GM19468 (cell line): Measurements from ENCODE around the gene ANXA11.

Experiments used
- ATAC-seq: cut with Tn5 transposase; IDR thresholded peaks from one replicate; pipeline ENCODE4 v1.9.1; 2021; ENCODE audit warnings: mild to moderate bottlenecking, moderate library complexity, moderate number of reproducible peaks; ENCODE audit not compliant: unreplicated experiment; ENCODE audit errors: extremely low read depth

The ANXA11 gene

DNA sequence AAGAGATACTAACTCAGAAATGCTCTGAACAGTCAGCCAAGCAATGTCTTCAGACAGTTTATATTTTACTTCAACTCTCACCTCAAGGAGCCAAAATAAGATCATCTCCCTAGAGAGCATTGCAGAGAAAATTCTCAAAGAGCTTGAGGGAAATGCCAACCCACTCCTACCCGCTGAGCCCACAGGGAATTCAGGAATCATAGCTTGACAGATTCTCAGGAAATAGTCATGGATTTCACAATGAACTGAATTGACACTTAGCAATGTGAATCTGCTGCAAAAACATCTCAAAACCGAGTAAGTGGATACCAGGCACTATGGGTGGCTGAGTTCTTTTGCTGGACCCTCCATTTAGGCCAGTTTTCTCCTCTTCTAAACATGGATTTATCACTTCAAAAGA lies 82.6 kb downstream of the ANXA11 start:
- ATAC-seq = no peak

DNA sequence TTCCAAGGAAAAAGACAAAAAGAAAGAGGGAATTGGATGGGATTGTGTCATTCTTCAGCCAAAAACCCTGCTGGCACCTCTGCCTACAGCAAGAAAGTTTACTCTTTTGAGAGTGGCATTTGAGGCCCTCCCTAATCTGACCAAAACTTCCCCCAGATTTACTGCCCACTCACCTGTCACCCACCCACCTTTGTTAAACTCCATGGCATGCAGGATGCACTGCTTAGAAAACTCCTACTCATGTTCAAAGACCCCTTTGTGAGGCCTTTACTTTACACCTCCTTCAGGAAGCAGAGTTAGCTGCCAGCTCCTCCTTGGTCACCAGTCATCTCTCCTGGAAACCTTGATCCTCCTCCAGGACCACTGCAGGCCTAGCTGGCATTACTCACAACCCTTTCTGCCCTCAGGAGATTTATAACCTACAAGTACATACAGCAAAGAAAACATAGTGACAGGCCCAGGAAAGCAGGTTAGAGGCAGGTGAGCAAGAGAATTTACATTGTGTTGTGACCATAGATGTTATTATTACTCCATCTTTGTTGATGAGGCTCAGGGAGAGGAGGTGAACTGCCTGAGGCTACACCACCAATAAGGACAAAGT lies 83.1 kb downstream of the ANXA11 start:
- ATAC-seq = no peak

DNA sequence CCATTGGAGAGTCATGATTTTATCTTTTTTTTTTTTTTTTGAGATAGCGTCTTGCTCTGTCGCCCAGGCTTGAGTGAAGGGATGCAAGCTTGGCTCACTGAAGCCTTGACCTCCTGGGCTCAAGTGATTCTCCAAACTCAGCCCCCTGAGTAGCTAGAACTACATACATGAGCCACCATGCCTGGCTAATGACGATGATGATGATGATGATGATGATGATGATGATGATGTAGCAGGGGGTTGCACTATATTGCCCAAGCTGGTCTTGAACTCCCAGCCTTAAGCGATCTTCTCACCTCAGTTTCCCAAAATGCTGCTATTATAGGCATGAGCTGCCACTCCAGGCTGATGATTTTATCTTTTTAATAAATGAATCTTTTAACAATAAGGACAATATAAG lies 86.7 kb downstream of the ANXA11 start:
- no peak for ATAC-seq

DNA sequence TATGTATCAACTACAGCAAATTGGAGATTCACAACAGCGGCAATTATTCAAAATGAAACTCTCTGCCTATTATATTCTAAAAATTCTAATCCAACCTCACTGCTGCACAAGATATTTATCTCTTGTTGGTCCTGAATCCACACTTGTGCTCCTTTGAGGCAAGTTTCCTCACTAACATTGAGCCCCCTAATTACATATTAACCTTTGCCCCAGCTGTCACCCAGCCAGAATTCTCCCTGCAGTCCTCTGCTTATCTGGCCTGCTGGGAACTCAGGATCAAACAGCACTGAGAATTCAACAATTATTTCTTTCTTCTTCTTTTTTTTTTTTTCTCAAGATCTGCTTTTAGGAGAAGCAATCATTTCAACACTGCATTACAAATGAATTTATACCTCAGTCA lies 94.4 kb downstream of the ANXA11 start:
- ATAC-seq = no peak

DNA sequence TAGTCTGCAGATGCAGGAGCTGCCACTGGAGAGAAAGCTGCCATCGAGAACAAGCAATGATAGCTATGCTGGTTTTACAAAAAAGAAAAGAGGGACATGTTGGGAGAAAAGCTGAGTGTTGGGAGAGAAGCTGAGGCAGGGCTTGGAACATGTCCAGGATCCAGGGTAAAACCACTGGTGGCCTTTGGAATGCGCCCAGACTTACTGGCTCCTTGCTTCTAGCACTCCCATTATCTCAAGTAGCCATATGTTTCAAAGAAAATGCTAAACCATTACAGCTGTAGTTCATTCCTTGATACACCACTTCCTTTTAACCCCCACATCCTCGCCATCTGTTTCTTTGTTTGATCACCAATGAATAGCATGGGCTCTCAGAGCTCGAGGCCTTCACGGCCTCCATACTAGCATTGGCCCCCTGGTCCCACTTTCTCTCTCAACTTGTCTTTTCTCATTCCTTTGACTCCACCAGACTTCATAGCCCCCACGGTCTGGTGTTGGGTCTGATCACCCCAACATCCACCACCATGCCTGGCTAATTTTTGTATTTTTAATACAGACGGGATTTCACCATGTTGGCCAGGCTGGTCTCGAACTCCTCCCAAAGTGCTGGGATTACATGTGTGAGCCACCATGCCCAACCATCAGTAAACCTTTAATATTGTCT lies 96.6 kb downstream of the ANXA11 start:
- no peak for ATAC-seq

DNA sequence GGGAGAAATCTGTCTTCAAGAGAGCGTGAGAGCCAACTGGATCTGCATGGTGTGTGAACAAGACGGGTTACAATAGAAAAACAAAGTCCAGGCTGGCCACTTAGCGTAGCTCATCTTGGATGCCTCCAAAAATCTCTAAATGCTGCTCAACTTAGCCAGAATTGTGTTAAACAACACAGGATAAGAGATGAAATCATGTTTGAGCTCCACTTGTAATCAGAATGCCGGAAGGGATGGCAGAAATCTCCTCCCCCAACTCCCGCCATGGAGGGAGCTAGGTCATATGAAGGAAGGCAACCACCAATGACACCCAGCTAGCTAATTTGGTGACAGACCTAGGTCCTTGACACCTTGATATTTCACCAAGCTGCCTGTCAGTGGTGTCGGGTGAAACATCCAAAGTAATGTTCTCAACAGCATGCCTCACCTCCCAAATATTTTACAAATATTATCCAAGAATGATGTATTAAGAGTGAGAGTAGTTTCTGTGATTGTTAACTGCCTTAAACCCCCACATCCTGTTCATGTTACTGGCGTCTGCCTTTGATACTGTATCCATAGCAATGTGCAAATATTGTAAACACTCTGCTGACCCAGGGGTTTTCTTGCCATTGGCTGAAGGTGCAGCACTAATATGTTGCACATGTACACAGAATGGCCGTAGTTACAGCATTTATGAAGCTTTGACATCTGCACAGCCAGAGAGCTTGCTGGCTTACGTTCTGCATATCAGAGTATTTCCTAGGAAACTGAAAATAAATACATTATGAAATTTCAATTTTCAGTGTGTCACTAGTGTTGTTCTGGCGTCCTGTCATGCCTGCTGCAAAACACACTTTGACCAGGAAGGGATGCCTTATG lies 101.0 kb downstream of the ANXA11 start:
- no peak for ATAC-seq
